Activated naive CD4-positive, alpha-beta T cell treated with anti-CD3 and anti-CD28 coated beads, Interleukin-2, amount 10 ng/mL, durations not matched to agents 7 days and 5 days (primary cell): ENCODE data around the gene DSCAML1.

ENCODE experiments used
- CTCF ChIA-PET: fragments of 350-600 bp; sonication (Branson Sonifier 250); formaldehyde crosslinking; loops from one replicate; lab custom pipeline; 2021; ENCODE audit warnings: antibody characterized with exemption; lab: Charles Lee
- DNase-seq: peaks from one replicate; pipeline ENCODE4 v3.0.0-alpha.2; 2020
- H3K27ac Mint-ChIP-seq: one replicate; pipeline ENCODE4 v1.8.0; 2021; ENCODE audit warnings: mild to moderate bottlenecking, moderate library complexity, mixed read lengths
- H3K27me3 Mint-ChIP-seq: one replicate; pipeline ENCODE4 v1.8.0; 2021; ENCODE audit warnings: mild to moderate bottlenecking, mixed read lengths
- H3K36me3 Mint-ChIP-seq: one replicate; pipeline ENCODE4 v1.8.0; 2021; ENCODE audit warnings: mixed read lengths
- H3K4me1 Mint-ChIP-seq: one replicate; pipeline ENCODE4 v1.8.0; 2021; ENCODE audit warnings: mixed read lengths
- H3K4me3 Mint-ChIP-seq: one replicate; pipeline ENCODE4 v1.8.0; 2021; ENCODE audit warnings: mild to moderate bottlenecking, moderate library complexity, mixed read lengths
- H3K9me3 Mint-ChIP-seq: one replicate; pipeline ENCODE4 v1.8.0; 2021; ENCODE audit warnings: mixed read lengths

Gene DSCAML1

DNA sequence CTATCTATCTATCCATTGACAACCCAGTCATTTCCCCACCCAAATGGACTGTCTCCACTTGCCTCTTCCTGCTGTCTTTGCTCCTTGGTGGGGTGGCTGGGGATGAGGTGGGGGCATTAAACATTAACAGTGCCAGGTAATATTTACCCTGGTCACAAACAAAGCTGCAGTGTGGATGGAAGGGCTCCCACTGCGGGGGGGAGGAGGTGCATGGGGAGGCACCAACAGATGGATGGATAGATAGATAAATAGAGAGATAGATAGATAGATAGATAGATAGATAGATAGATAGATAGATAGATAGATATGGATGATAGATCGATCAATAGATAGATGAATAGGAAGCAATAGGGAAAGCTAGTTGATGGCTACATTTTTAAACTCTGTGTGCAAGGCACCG is 29.8 kb upstream of the DSCAML1 start:
- no peak overlapping the region for H3K27ac Mint-ChIP-seq
- peaks cover 76% of the 10 kb centered on the region for H3K4me1 Mint-ChIP-seq
- H3K9me3 Mint-ChIP-seq, result no peaks in the 10 kb centered on the region
- peaks cover 45% of the 10 kb centered on the region for H3K27me3 Mint-ChIP-seq
- DNase-seq, result no peak
- CTCF ChIA-PET, result interaction anchor here (1.0 to 9.5 kb wide), 3 partner anchors 18 to 119 kb away, joined by 3 to 137 read pairs (median 3); no protein-coding TSS in a partner anchor
- no peak overlapping the region for H3K4me3 Mint-ChIP-seq
- H3K36me3 Mint-ChIP-seq, result no peaks in the 10 kb centered on the region

DNA sequence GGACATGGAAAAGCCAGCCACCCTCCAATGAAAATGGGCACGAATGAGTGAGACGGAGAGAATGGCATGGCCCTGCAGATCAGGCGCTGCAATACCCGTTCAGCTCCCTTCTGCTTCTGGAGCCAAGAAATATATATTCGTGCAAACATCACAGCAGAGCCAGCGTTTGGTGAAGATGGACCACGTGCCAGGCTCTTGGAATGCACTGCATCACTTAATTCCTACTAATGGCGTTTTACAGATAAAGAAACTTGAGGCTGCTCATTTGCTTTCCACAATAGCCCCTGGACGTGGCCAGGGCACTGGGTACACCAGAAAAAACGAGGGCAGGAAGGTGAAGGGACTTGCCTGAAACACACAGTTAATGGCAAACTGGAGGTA is 29.2 kb upstream of the DSCAML1 start:
- Mint-ChIP-seq H3K36me3 (no peaks in the 10 kb centered on the region), H3K27me3 (peaks cover 46% of the 10 kb centered on the region), H3K4me3 (no peak overlapping the region), H3K27ac (no peak overlapping the region), H3K9me3 (no peaks in the 10 kb centered on the region), H3K4me1 (peaks cover 74% of the 10 kb centered on the region)
- no peak for DNase-seq
- CTCF ChIA-PET, result interaction anchor here (1.3 to 9.5 kb wide), 2 partner anchors 120 to 227 kb away, joined by 5 to 137 read pairs; no protein-coding TSS in a partner anchor

GRCh38 chr11:117825538-117826189 is 28.6 kb upstream of the DSCAML1 start:
- no peak overlapping the region for H3K27ac Mint-ChIP-seq
- H3K9me3 Mint-ChIP-seq, result no peaks in the 10 kb centered on the region
- H3K4me1 Mint-ChIP-seq, result peaks cover 69% of the 10 kb centered on the region
- no peak overlapping the region for H3K4me3 Mint-ChIP-seq
- peaks cover 42% of the 10 kb centered on the region for H3K27me3 Mint-ChIP-seq
- CTCF ChIA-PET, result interaction anchor here (0.6 to 11.5 kb wide), 4 partner anchors 18 to 228 kb away, joined by 3 to 270 read pairs (median 71); no protein-coding TSS in a partner anchor
- no peak for DNase-seq
- H3K36me3 Mint-ChIP-seq, result no peaks in the 10 kb centered on the region

- peak within 1 kb of the TSS; percentile 12 for H3K27ac Mint-ChIP-seq
- peaks cover 62% of the 10 kb centered on the region for H3K4me1 Mint-ChIP-seq
- CTCF ChIA-PET, result interaction anchor here (0.6 to 11.5 kb wide), 9 partner anchors 10 to 229 kb away, joined by 3 to 270 read pairs (median 7); no protein-coding TSS in a partner anchor
Measured at GRCh38 chr11:117824571-117825537, 27.8 kb upstream of the DSCAML1 start, which contains the start of gene FXYD2. TSS of gene FXYD2 (minus strand) at chr11:117824744. CDS start at chr11:117824678, 66 bp downstream.

DNA sequence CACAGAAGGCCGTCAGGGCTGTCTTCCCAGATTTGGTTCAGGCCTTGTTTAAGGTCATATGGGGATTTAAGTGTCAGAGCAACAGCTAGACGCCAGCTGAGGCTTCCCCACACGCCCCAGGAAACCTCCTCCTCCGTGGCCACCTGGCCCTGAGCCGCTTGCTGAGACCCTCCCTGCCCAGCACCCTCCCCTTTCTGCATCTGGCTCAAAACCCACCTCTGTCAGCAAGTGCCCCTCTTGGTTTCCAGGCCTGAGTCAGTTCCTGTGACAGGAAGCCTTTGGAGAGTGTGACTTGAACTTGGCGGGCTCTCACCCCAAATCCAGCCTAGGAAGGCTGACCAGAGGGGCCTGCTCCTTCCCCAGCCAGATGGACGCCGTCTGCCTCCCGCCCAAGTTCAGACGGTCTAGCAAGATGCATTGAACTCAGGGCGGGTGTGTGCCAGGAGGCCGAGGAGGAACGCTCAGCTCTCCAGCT is 27.0 kb upstream of the DSCAML1 start:
- Mint-ChIP-seq H3K4me3 (no peak overlapping the region), H3K36me3 (no peaks in the 10 kb centered on the region), H3K9me3 (no peaks in the 10 kb centered on the region), H3K27me3 (peaks cover 42% of the 10 kb centered on the region), H3K27ac (peak overlapping the region; percentile 12), H3K4me1 (peaks cover 56% of the 10 kb centered on the region)
- no peak for DNase-seq
- CTCF ChIA-PET, result interaction anchor here (0.8 to 11.5 kb wide), 17 partner anchors 9 to 348 kb away, joined by 3 to 270 read pairs (median 5); partner anchors contain the start of genes FXYD6 and IL10RA

More at GRCh38 chr11:117824571-117825537, 27.8 kb upstream of the DSCAML1 start, which contains the start of gene FXYD2:
- no peak within 1 kb of the TSS for H3K4me3 Mint-ChIP-seq
- no peak for DNase-seq
- peaks cover 42% of the 10 kb centered on the region for H3K27me3 Mint-ChIP-seq
- no peaks in the 10 kb centered on the region for H3K9me3 Mint-ChIP-seq
- no peaks in the 10 kb centered on the region for H3K36me3 Mint-ChIP-seq

- Mint-ChIP-seq H3K4me1 (peaks cover 53% of the 10 kb centered on the region), H3K36me3 (no peaks in the 10 kb centered on the region), H3K27ac (no peak overlapping the region), H3K27me3 (peaks cover 38% of the 10 kb centered on the region), H3K4me3 (no peak overlapping the region), H3K9me3 (no peaks in the 10 kb centered on the region)
- DNase-seq, result peak; percentile 59
- CTCF ChIA-PET, result interaction anchor here (0.8 to 11.5 kb wide), 23 partner anchors 8 to 348 kb away, joined by 3 to 270 read pairs (median 5); partner anchors contain the start of genes FXYD6 and IL10RA
Measured at GRCh38 chr11:117823294-117823945, 26.4 kb upstream of the DSCAML1 start.

GRCh38 chr11:117822074-117823033 is 25.3 kb upstream of the DSCAML1 start:
- CTCF ChIA-PET, result interaction anchor here (0.6 to 11.5 kb wide), 22 partner anchors 10 to 349 kb away, joined by 3 to 270 read pairs (median 5); partner anchors contain the start of genes FXYD6 and IL10RA
- no peak overlapping the region for H3K4me3 Mint-ChIP-seq

GRCh38 chr11:117821431-117821830 is 24.4 kb upstream of the DSCAML1 start:
- peaks cover 27% of the 10 kb centered on the region for H3K27me3 Mint-ChIP-seq
- no peak overlapping the region for H3K27ac Mint-ChIP-seq
- H3K9me3 Mint-ChIP-seq, result no peaks in the 10 kb centered on the region
- peak; percentile 11 for DNase-seq
- peaks cover 56% of the 10 kb centered on the region for H3K4me1 Mint-ChIP-seq
- H3K4me3 Mint-ChIP-seq, result no peak overlapping the region
- CTCF ChIA-PET, result interaction anchor here (0.7 to 11.5 kb wide), 7 partner anchors 13 to 233 kb away, joined by 3 to 270 read pairs (median 9); no protein-coding TSS in a partner anchor
- H3K36me3 Mint-ChIP-seq, result no peaks in the 10 kb centered on the region

More at GRCh38 chr11:117822074-117823033, 25.3 kb upstream of the DSCAML1 start:
- Mint-ChIP-seq H3K27ac (no peak overlapping the region), H3K4me1 (peaks cover 53% of the 10 kb centered on the region), H3K27me3 (peaks cover 30% of the 10 kb centered on the region), H3K36me3 (no peaks in the 10 kb centered on the region), H3K9me3 (no peaks in the 10 kb centered on the region)
- DNase-seq, result peak; percentile 67

- CTCF ChIA-PET, result interaction anchor here (0.9 to 11.5 kb wide), 4 partner anchors 13 to 232 kb away, joined by 3 to 270 read pairs (median 70); no protein-coding TSS in a partner anchor
- DNase-seq, result no peak
- peaks cover 65% of the 10 kb centered on the region for H3K4me1 Mint-ChIP-seq
- H3K4me3 Mint-ChIP-seq, result no peak overlapping the region
- H3K36me3 Mint-ChIP-seq, result no peaks in the 10 kb centered on the region
- H3K9me3 Mint-ChIP-seq, result no peaks in the 10 kb centered on the region
- peaks cover 18% of the 10 kb centered on the region for H3K27me3 Mint-ChIP-seq
- H3K27ac Mint-ChIP-seq, result no peak overlapping the region
Measured at GRCh38 chr11:117820516-117820915, 23.5 kb upstream of the DSCAML1 start.

- DNase-seq, result no peak
- no peaks in the 10 kb centered on the region for H3K36me3 Mint-ChIP-seq
- H3K27ac Mint-ChIP-seq, result no peak overlapping the region
- peaks cover 13% of the 10 kb centered on the region for H3K27me3 Mint-ChIP-seq
- peaks cover 67% of the 10 kb centered on the region for H3K4me1 Mint-ChIP-seq
- no peak overlapping the region for H3K4me3 Mint-ChIP-seq
- no peaks in the 10 kb centered on the region for H3K9me3 Mint-ChIP-seq
- CTCF ChIA-PET, result interaction anchor here (0.9 to 11.5 kb wide), 3 partner anchors 12 to 232 kb away, joined by 3 to 270 read pairs (median 4); no protein-coding TSS in a partner anchor
Measured at GRCh38 chr11:117820071-117820470, 23.1 kb upstream of the DSCAML1 start.

DNA sequence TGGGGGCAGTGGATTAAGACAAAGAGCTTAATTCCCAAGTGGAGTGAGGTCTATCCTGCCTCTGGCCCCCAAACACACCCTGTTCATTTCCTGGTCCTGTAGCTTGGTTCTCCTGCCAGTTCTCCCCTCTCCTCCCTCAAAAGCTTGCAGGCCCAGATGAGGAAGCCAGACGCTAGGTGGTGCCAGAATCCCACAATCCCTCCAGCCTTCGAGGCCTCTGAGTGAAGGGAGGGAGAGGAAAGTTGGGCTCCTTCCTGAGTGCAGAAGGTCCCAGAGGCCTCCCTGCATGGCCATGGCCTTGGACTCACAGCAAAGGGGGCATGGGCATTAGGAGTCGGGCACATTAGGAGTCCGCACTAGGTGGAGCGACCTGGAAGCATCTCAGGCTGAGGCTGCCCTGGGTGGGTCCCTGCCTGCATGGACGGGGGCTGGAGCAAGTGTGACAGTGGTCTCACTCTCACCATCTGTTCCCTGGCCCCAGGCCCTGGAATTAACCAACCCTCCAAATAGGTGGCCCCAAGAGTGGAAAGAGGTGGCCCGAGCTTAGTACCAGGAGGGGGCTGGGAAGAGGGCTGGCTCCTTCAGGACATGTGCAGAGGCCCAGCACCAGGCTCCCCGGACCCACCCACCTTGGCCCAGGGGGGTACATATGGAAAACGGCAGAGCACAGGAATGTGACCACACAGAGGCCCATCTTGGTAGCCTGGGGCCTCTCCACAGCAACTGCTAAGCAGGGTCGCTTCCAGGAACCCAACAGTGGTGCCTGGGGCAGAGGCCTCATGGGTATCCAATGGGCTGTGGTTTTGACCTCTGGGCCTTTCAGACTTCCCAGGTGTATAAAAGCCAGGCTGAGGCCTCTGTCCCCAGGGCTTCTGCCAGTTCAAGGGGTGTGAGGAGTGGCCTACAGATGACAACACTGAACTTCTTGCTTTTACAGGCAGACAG is 22.4 kb upstream of the DSCAML1 start:
- DNase-seq, result no peak
- no peaks in the 10 kb centered on the region for H3K9me3 Mint-ChIP-seq
- no peak overlapping the region for H3K27ac Mint-ChIP-seq
- H3K27me3 Mint-ChIP-seq, result peaks cover 6% of the 10 kb centered on the region
- CTCF ChIA-PET, result interaction anchor here (0.9 to 11.5 kb wide), 10 partner anchors 11 to 394 kb away, joined by 3 to 270 read pairs (median 12); no protein-coding TSS in a partner anchor
- H3K4me3 Mint-ChIP-seq, result no peak overlapping the region
- no peaks in the 10 kb centered on the region for H3K36me3 Mint-ChIP-seq
- peaks cover 67% of the 10 kb centered on the region for H3K4me1 Mint-ChIP-seq
